Stimulated activated CD4-positive, alpha-beta T cell treated with anti-CD3 and anti-CD28 coated beads, Interleukin-4, amount 100 ng/mL, for 1 hour (primary cell): ENCODE results near the gene NCOA5.
A peak's percentile ranks its signal among the peaks of the same experiment; 100 is the strongest.

Source experiments
- DNase-seq: peaks from one replicate; pipeline ENCODE4 v3.0.0-alpha.2; 2020

NCOA5 gene

GRCh38 chr20:46034039-46034438 is 55.7 kb downstream of the NCOA5 start:
- no peak for DNase-seq

DNA sequence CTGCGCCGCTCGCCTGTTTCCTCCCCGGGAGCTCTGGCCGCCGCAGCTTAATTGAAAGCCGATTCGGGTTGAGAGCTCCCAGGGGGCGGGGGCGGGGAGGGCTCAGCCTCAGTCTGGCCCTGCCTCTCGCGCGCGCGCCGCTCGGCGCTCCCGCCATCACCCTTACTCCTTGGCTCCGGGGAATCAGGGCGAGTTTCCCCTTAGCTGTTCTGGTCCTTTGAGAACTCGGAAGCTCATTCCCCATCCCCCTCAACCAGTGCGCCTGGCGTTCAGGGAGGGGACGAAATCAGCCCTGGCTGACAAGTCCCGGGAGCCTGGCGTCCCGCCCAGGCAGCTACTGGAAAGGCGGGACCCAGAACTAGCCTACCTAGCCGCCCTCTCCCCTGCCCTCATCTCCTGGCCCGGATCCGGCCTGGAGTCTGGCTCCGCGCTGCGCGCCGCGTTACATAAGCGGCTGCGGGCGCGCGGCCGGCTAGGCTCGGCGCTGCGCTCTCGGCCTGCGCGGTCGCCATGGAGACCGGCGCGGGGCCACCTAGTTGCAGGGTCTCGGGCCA is 58.0 kb downstream of the NCOA5 start:
- no peak for DNase-seq

DNA sequence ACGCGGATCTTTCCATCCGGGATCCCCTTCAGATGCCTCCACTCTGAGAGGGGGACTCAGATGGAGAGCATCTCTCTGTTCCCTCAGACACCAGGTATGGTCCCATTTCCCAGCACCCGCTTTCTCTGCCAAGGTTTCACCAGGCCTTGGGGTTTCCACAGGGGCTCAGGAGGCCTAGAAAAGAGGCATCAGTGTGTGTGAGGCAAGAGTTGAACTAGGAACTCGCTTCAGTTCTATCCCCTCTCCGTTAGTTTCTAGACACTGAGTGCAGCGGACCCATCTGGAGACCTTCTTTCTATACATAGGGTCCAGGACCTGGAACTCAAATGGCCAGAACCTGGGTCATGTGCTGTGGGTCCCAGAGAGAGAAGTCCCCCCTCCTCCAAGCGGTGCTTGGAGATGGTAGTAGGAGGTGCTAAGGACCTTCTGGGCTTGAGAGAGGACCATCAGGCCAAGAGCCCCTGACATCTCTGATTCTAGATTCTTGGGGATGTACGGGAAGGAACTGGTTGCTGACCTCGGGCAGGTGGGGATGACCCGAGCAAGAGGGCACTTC is 58.7 kb downstream of the NCOA5 start:
- no peak for DNase-seq

GRCh38 chr20:46030284-46031013 is 59.3 kb downstream of the NCOA5 start:
- DNase-seq: no peak

DNA sequence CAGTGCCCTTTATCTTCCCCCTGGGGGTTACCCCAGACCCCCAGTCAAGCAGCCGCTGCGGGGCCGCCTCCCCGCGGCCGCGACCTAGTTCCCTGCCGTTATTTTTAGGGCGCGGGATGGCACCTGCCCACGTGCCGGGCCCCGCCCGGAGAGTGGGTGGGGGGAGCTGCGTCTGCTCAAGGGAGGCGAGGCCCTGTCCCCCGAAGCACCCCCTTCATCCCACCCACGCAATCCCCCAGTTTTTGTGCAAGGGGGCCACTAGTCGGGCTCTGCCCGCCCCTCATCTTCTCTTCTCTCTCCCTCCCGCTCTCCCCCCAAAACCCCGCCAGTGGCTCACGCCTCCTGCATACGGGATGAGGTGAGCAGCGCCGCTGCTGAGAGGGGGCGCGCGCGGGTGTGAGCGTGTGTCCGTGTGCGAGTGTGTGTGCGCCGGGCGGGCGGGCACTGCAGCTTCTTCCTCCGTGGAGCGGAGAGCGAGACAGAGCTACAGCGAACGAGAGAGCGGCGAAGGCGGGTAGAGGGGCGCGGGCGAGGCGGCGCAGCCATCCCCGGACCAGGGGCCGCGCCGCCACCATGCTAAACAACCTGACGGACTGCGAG is 60.9 kb downstream of the NCOA5 start, which contains the start of gene SLC12A5:
Gene SLC12A5 (plus strand): TSS at position 444 of the 600 bp plus-strand sequence. CDS start 130 bp downstream, at position 574.
- no peak for DNase-seq

GRCh38 chr20:46028110-46028509 is 61.7 kb downstream of the NCOA5 start:
- DNase-seq: no peak

DNA sequence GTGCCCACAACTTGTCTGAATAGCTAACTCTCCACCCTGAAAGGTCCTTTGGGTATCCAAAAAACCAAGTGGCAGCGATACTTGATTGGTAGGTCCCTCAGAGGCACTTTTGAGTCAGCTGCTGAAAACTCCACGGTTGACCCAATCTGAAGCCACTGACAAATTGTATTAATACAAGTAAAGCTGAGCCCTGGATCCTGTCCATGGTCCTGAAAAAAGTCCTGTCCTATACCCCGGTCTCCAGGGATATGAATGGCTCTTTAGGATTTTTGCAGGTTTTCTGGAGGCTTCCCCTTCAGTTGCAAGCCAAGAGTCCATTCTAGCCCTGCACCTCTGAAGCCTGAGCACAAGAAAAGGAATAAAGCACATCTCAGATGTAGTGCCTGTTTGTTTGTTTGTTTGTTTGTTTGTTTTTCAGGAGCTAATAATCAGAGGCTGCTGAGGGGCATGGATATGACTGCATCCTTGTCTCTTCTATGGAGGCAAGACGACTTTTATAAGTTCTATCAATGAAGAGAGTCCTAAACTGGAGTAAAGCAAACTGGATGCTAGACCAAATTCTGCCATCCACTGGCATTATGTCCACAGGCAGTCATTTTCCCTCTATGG is 62.4 kb downstream of the NCOA5 start:
- no peak for DNase-seq

DNA sequence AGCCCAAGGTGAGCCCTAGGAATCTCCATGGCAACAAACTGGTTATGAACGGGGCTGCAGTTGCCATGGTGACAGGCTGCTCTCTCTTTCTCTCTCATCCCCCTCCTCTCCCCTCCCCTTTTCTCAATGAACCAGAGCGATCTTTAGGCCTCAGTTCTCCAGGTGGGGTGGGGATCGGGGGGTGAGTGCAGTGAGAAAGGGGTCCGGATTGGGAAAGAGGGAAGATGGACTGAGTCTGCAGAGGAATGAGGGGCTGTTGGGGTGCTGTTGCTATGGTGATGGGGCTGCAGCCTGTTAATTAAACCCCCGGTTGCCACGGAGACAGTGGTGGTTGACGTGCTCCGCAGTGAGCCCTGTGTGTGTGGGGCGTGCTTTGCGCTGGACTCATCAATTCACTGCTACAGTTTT is 64.4 kb downstream of the NCOA5 start:
- DNase-seq: no peak

GRCh38 chr20:46023999-46024398 is 65.8 kb downstream of the NCOA5 start:
- DNase-seq: no peak

- DNase-seq: no peak
Measured at GRCh38 chr20:46023148-46023484, 66.6 kb downstream of the NCOA5 start.

DNA sequence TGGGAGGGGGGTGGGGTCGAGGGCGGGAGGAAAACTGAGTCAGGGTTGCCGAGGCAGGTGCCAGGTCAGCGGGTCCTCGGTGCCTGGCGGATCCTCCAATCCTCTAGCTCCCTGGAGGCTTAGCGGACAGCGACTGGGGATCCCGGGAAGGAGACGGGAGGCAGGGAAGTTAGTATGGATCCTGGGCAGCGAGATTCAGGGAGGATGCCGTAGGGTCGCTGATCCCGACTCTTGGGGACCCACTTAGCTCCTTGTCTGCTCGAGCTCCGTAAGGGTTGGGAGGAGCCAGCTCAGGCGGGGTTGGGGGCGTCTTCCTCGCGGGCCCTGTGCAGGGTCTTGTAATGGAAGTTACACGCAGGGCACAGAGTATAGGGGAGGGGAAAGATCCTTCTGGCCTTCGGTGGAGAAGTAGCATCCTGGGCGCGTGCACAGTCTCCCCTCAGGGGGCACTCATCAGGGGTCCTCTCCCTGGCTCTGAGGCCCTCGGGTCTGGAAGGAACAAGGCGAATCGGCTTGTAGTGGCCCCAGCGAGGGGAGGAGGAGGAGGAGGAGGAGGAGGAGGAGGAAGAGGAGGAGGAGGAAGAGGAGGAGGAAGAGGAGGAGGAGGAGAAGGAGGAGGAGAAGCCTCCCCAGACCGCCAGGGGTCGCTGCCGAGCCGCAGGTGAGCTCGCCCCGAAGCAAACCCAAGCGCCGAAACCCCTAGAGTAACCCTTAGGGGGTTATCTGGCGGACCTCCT is 67.2 kb downstream of the NCOA5 start:
- peak; percentile 81 for DNase-seq

GRCh38 chr20:46021361-46022359 is 68.1 kb downstream of the NCOA5 start:
- peak; percentile 53 for DNase-seq

- no peak for DNase-seq
Measured at GRCh38 chr20:46020555-46020954, 69.2 kb downstream of the NCOA5 start.

GRCh38 chr20:46018611-46019010 is 71.2 kb downstream of the NCOA5 start:
- DNase-seq: no peak

DNA sequence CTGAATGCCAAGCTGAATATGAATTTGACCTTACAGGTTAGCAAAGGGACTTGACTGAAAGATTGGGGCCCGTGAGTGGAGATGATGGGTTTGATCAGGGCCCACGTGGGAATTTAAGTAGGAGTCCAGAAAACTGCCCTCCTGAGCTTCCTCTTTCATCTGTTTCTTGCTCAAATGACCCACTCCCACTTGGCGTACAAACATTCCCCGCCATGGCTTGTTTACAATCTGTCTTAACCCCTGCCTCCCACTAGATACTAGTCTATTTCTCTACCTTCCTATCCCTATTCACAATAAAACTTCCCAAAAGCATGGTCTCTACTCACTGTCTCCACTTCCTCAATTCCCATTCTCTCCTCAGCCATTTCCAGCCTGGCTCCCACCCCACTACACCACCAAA is 71.7 kb downstream of the NCOA5 start:
- DNase-seq: no peak

DNA sequence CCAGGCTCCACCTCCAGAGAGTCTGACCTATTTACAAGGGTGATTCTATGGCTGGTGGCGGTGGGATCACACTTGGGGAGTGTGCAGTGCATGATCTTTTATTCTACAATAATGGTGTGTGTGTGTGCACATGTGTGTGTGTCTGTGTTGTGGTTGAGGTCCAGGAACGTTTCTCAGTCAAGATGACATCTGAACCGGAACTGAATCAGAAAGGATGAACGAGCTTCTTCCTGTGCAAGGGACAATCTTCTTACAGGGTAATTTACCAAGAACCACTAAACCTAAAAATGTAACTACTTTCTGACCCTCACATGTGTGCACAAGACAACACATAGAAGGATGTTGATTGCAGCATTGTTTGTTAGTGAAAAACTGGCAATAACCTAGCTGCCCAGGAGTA is 72.5 kb downstream of the NCOA5 start:
- no peak for DNase-seq

- no peak for DNase-seq
Measured at GRCh38 chr20:46014517-46015396, 75.0 kb downstream of the NCOA5 start.

DNA sequence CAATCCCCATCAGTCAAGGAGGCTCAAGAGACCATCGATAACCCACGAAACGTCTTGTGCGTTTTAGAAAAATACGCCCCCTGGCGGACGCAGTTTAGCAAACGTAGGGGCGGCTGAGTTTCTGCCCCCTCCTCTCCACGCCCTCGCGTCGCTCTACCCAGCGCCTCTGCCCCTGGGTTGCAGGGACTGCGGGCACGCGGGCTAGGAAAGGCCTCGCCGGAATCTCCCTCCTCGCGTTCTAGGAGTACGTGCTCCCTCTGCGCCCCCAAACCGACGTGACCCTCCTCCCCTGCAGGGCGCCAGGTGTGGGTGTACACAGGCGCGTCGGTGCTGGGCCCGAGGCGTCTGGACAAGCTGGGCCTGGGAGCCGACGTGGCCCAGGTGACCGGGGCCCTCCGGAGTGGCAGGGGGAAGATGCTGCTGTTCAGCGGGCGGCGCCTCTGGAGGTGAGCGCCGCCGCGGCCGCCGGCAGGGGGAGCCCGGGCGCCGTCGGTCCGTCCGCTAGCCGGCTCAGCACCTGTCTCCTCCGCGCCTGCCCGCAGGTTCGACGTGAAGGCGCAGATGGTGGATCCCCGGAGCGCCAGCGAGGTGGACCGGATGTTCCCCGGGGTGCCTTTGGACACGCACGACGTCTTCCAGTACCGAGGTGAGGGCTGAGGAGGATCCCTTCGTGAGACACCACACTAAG is 75.8 kb downstream of the NCOA5 start:
- DNase-seq: peak; percentile 70

- no peak for DNase-seq
Measured at GRCh38 chr20:46013322-46013828, 76.4 kb downstream of the NCOA5 start.

DNA sequence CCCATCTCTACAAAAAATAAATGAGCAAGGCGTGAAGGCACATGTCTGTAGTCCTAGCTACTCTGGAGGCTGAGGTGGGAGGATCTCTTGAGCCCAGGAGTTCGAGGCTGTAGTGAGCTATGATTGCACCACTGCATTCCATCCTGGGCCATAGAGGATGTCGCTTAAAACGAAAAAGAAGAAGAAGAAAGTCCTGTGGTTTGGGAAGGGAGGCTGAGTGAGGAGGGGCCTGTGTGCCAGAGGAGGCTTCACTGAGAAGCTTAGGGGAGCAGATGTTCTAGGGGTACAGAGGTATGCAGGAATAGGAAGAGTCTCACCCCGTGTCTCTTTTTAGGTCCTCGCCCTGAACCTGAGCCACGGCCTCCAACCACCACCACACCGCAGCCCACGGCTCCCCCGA is 76.8 kb downstream of the NCOA5 start:
- DNase-seq: no peak
